Measurements from ENCODE around the gene TMEM50B.

GRCh38 chr21:33458861-33459260, 20.9 kb downstream of the TMEM50B start:
- TF ChIP-seq CTCF (IDR thresholded peaks at IDR 0.05; ENCODE audit: borderline replicate concordance, extremely low read depth, low read length, poor library complexity, severe bottlenecking), result no peak
- TF ChIP-seq EZH2 (IDR thresholded peaks at IDR 0.05; ENCODE audit: borderline replicate concordance, low read depth, low read length, severe bottlenecking), result no peak
